ENCODE data around the gene A3GALT2.

Gene A3GALT2

DNA sequence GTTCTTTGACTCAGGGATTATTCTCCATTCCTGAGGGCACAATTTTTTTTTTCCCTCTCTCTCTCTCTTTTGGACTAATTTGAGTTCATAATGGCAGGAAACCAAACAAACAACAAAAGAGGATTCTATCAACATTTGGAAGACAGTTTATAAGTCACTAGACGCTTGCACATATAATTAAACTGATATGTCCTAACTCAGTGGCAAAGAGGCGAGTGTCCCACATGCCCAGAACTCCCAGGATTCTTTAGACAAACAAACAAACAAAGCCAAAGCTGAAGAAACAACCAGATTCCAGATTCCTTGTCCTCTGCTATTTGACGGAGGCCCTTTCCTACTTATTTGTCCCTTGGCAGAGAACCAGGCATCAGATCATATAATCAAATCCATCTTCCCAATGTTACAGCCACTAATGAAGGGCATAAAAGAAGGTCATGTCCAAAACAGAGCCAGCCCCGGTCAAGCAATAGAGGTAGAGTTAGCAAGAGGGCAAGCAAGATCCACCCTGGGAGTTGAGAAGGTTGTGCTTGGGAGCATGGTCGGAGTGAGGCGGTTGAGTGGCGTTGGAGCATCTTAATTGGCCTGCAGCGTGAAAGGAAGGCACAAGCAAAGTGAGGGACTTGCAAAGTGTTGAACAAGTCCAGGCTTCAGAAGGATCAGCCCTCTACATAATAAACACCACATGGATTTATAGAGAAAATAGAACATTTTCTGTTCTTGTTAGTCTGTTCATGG lies 34.3 kb downstream of the A3GALT2 start:
- no peak for TF ChIP-seq TAF1 (IDR thresholded peaks at IDR 0.05; ENCODE audit: borderline replicate concordance, insufficient read depth, low read length)
- no peak for TF ChIP-seq POLR2AphosphoS5 (IDR thresholded peaks at IDR 0.05; ENCODE audit: low read depth, low read length)
- no peak for TF ChIP-seq SIN3A (IDR thresholded peaks at IDR 0.05; ENCODE audit: borderline replicate concordance, insufficient read depth, low read length)
- no peak for TF ChIP-seq REST (IDR thresholded peaks at IDR 0.05; ENCODE audit: insufficient read depth in 1 of 2, low read depth in 2 of 2, low read length in 2 of 2)
- TF ChIP-seq FOXP2 (optimal IDR thresholded peaks at IDR 0.05; ENCODE audit: borderline replicate concordance, extremely low read depth, extremely low read length, insufficient read depth): no peak

- TF ChIP-seq REST (IDR thresholded peaks at IDR 0.05; ENCODE audit: insufficient read depth in 1 of 2, low read depth in 2 of 2, low read length in 2 of 2): no peak
- TF ChIP-seq TAF1 (IDR thresholded peaks at IDR 0.05; ENCODE audit: borderline replicate concordance, insufficient read depth, low read length): no peak
- no peak for TF ChIP-seq POLR2AphosphoS5 (IDR thresholded peaks at IDR 0.05; ENCODE audit: low read depth, low read length)
- no peak for TF ChIP-seq SIN3A (IDR thresholded peaks at IDR 0.05; ENCODE audit: borderline replicate concordance, insufficient read depth, low read length)
- TF ChIP-seq FOXP2 (optimal IDR thresholded peaks at IDR 0.05; ENCODE audit: borderline replicate concordance, extremely low read depth, extremely low read length, insufficient read depth): no peak
These were observed 36.8 kb downstream of the A3GALT2 start for GRCh38 chr1:33284049-33284448.

DNA sequence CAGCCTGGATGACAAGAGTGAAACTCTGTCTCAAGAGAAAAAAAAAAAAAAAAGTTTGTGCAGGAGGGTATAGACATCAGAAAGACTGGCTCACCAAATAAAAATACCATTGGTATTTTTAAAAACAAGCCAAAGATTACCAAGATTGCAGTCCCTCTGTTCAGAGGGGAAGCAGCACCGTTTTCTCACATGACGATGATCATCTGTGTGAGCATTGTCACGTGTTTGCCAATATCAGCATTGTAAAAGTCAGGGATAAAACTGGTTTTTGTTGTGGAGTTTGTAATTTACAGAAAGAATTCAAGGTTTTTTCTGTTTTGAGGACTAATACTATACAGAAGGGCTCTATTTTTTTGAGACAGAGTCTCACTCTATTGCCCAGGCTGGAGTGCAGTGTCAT lies 38.1 kb downstream of the A3GALT2 start:
- no peak for TF ChIP-seq REST (IDR thresholded peaks at IDR 0.05; ENCODE audit: insufficient read depth in 1 of 2, low read depth in 2 of 2, low read length in 2 of 2)
- no peak for TF ChIP-seq TAF1 (IDR thresholded peaks at IDR 0.05; ENCODE audit: borderline replicate concordance, insufficient read depth, low read length)
- no peak for TF ChIP-seq SIN3A (IDR thresholded peaks at IDR 0.05; ENCODE audit: borderline replicate concordance, insufficient read depth, low read length)
- TF ChIP-seq POLR2AphosphoS5 (IDR thresholded peaks at IDR 0.05; ENCODE audit: low read depth, low read length): no peak
- TF ChIP-seq FOXP2 (optimal IDR thresholded peaks at IDR 0.05; ENCODE audit: borderline replicate concordance, extremely low read depth, extremely low read length, insufficient read depth): no peak

DNA sequence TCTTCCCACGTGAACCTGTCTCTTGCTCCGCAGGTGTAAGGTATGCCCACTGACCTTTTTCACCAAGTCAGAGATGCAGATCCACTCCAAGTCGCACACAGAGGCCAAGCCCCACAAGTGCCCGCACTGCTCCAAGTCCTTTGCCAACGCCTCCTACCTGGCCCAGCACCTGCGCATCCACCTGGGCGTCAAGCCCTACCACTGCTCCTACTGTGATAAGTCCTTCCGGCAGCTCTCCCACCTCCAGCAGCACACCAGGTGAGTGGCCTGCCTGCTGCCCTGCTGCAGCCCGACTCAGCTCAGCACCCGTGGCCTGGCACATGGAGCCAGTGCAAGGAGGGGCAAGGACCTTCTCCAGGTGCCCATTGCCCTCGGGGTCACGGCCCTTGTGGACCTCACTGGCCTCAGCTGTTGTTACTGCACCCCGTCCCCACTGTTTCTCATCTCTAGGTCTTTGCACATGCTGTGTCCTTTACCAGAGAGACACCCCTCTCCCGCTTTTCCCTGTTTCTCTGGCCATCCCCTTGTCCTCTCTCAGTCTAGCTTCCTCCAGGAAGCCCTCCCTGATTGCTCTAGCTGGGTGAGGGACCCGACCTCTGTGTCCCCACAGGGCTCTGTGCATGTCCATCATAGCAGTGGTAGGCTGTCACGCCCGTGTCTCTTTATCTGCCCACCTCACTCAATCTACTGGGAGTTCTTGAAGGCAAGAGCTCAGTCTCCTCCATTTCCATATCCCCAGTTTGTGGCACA lies 39.2 kb downstream of the A3GALT2 start:
- no peak for TF ChIP-seq SIN3A (IDR thresholded peaks at IDR 0.05; ENCODE audit: borderline replicate concordance, insufficient read depth, low read length)
- no peak for TF ChIP-seq REST (IDR thresholded peaks at IDR 0.05; ENCODE audit: insufficient read depth in 1 of 2, low read depth in 2 of 2, low read length in 2 of 2)
- no peak for TF ChIP-seq FOXP2 (optimal IDR thresholded peaks at IDR 0.05; ENCODE audit: borderline replicate concordance, extremely low read depth, extremely low read length, insufficient read depth)
- no peak for TF ChIP-seq TAF1 (IDR thresholded peaks at IDR 0.05; ENCODE audit: borderline replicate concordance, insufficient read depth, low read length)
- no peak for TF ChIP-seq POLR2AphosphoS5 (IDR thresholded peaks at IDR 0.05; ENCODE audit: low read depth, low read length)
